ENCODE data around the gene PZP. TPM values are rescaled to one million over a fixed set of nuclear protein-coding genes. Genes with fewer than 3 reads are reported as not detected.
"Not testable (repeated sequence)": the region's sequence is repeated elsewhere in the genome, so short reads cannot be mapped to it uniquely, and the experiment has no call there.

The PZP gene
- total and polyA plus RNA-seq, 2 of the 8 experiments (the other 6 are each of a cell fraction or from before 2014, with no cell fraction given), result 0.08 TPM; not detected in 1

DNA sequence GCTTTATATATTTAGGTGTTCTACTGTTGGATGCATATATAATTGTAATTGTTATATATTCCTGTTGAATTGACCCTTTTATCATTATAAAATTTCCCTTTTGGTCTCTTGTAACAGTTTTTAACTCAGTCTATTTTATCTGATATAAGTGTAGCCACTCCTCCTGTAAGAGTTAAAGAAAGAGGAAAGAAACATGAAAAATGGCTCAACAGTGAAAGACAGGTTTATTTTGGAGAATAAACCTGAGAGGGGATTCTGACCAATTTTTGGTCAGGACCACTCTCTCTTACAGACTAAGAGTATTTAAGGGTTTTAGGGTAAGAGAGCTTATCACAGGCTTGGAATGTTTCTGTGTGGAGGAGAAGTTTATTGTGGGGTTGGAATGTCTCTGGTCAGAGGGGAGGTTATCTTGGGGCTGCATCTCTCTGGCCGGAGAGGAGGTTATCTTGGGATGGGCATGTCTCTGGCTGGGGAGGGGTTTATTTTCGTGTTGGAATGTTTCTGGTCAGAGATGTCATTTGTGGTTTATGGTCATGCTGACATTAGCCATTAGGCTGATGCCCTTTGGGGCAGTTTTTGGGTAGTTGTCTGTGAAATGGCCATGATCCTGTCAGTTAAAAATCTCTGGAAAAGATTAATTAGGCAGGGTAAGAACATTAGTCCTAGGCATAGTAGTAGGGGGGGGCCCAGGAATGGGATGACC, 68.5 kb downstream of the PZP start:
- H3K4ac ChIP-seq (replicated peaks; ENCODE audit: insufficient read length, low read depth, low read length); H3K27ac ChIP-seq (ENCODE audit: low read depth, low read length); H4K20me1 ChIP-seq (replicated peaks in 1 of 2; ENCODE audit: control insufficient read depth in 1 of 2, insufficient read depth in 2 of 2, low read length in 2 of 2); H3K14ac ChIP-seq (ENCODE audit: insufficient read length); H4K91ac ChIP-seq (replicated peaks; ENCODE audit: insufficient read length, low read length); H2BK20ac ChIP-seq (ENCODE audit: low read length); FAIRE-seq; H3K56ac ChIP-seq (replicated peaks; ENCODE audit: insufficient read length, low read depth, low read length); H3K79me2 ChIP-seq (ENCODE audit: control insufficient read depth in 1 of 2, insufficient read depth in 2 of 2, low read length in 2 of 2); H3K9ac ChIP-seq (replicated peaks in 1 of 4; ENCODE audit: extremely low read depth in 1 of 4, low read depth in 3 of 4, low read length in 3 of 4); CTCF ChIA-PET (ENCODE audit: partially characterized antibody); H3K36me3 ChIP-seq (ENCODE audit: control insufficient read depth in 2 of 4, insufficient read depth in 4 of 4, low read length in 3 of 4); H3K4me3 ChIP-seq (ENCODE audit: extremely low read depth in 1 of 4, insufficient read depth in 2 of 4, low read depth in 3 of 4, low read length in 4 of 4); H3K23me2 ChIP-seq (ENCODE audit: low read depth, low read length); H3K4me1 ChIP-seq (replicated peaks in 1 of 4; ENCODE audit: control insufficient read depth in 3 of 4, insufficient read depth in 4 of 4, low read length in 3 of 4); H4K5ac ChIP-seq (ENCODE audit: insufficient read length, low read depth, low read length); H2AFZ ChIP-seq (ENCODE audit: low read length); H3K79me1 ChIP-seq (ENCODE audit: low read depth, low read length); H2BK15ac ChIP-seq (ENCODE audit: low read length); POLR2A ChIA-PET (ENCODE audit: partially characterized antibody); DNase-seq (ENCODE audit: low read depth in 1 of 2, low spot score in 2 of 2); H4K8ac ChIP-seq (ENCODE audit: extremely low read depth, insufficient read depth, low read length); H2BK5ac ChIP-seq (ENCODE audit: low read depth, low read length); H3K23ac ChIP-seq (ENCODE audit: insufficient read length); H3K18ac ChIP-seq (ENCODE audit: extremely low read depth, low read length); H2BK120ac ChIP-seq (replicated peaks; ENCODE audit: low read depth, low read length); H2BK12ac ChIP-seq (ENCODE audit: low read depth, low read length); H3K4me2 ChIP-seq (ENCODE audit: insufficient read depth in 1 of 2, low read depth in 2 of 2, low read length in 2 of 2); H2AK5ac ChIP-seq (ENCODE audit: low read depth, low read length); H3K27me3 ChIP-seq (replicated peaks in 1 of 4; ENCODE audit: control insufficient read depth in 3 of 4, extremely low read depth in 1 of 4, insufficient read depth in 3 of 4, low read length in 3 of 4): not testable (repeated sequence)
- peaks cover 20 to 26% of the 10 kb centered on the region in 2 experiments for H3K9me3 ChIP-seq (ENCODE audit: insufficient read depth in 2 of 2, low read depth in 1 of 2, low read length in 1 of 2)
- 83% methylated on average over 2 of the region's 2 CpGs; no CpG with 5 or more reads in 1 of the 2 experiments for WGBS, 2 experiments (ENCODE audit: extremely low coverage in 1 of 2, insufficient coverage in 1 of 2, insufficient read length in 1 of 2, insufficient replicate concordance in 2 of 2, low coverage in 1 of 2, low lambda C conversion rate in 2 of 2, missing lambda C conversion rate in 1 of 2)
